A673 (cell line): Measurements from ENCODE around the gene IFNGR2. TPM values are rescaled to one million over a fixed set of nuclear protein-coding genes. Genes with fewer than 3 reads are reported as not detected.

Experiments
- BruUV-seq: library from RNA; stranded (reverse); fragments of 400-500 nt; replicated peaks from 2 replicates; lab custom pipeline; 2021; lab: Mats Ljungman, UMichigan
- CTCF ChIA-PET: fragments of 300-600 bp; sonication (Branson Sonifier 250); formaldehyde crosslinking; loops from one replicate; lab custom pipeline; 2022; ENCODE audit warnings: antibody characterized with exemption; lab: Charles Lee
- POLR2A ChIA-PET: fragments of 300-600 bp; sonication (Branson Sonifier 250); formaldehyde crosslinking; loops from one replicate; lab custom pipeline; 2022; ENCODE audit warnings: antibody characterized with exemption; ENCODE audit not compliant: low non-redundant PET; lab: Charles Lee
- DNase-seq: peaks from one replicate; pipeline ENCODE4 v3.0.0-alpha.2; 2015; ENCODE audit warnings: low spot score
- H3K27ac ChIP-seq: fragments of 200-600 bp; sonication (generic); 2 replicates; pipeline ENCODE4 v1.5.1; 2016; ENCODE audit warnings: mixed run types, low read depth, mild to moderate bottlenecking, mixed read lengths, antibody characterized with exemption, low read length; ENCODE audit not compliant: poor library complexity, severe bottlenecking
- H3K27me3 ChIP-seq: fragments of 200-600 bp; sonication (generic); replicated peaks from 2 replicates; pipeline ENCODE4 v1.6.1; 2017; ENCODE audit warnings: mixed run types, low read depth, mild to moderate bottlenecking, mixed read lengths, antibody characterized with exemption, low read length; ENCODE audit not compliant: insufficient read depth, poor library complexity
- H3K36me3 ChIP-seq: fragments of 200-600 bp; sonication (generic); 2 replicates; pipeline ENCODE4 v1.6.1; 2016; ENCODE audit warnings: mixed run types, mild to moderate bottlenecking, mixed read lengths, antibody characterized with exemption, low read length; ENCODE audit not compliant: insufficient read depth, poor library complexity, severe bottlenecking
- H3K4me1 ChIP-seq: fragments of 200-600 bp; sonication (generic); 2 replicates; pipeline ENCODE4 v1.6.1; 2017; ENCODE audit warnings: mixed run types, mild to moderate bottlenecking, mixed read lengths, antibody characterized with exemption, low read length; ENCODE audit not compliant: insufficient read depth, poor library complexity, severe bottlenecking
- H3K4me3 ChIP-seq: fragments of 200-600 bp; sonication (generic); 2 replicates; pipeline ENCODE4 v1.5.1; 2016; ENCODE audit warnings: low read depth, mixed run types, mild to moderate bottlenecking, mixed read lengths, low read length; ENCODE audit not compliant: poor library complexity, severe bottlenecking
- H3K9me3 ChIP-seq: fragments of 200-600 bp; sonication (generic); 2 replicates; pipeline ENCODE4 v1.6.1; 2016; ENCODE audit warnings: mixed run types, low read depth, mild to moderate bottlenecking, mixed read lengths, antibody characterized with exemption, low read length; ENCODE audit not compliant: poor library complexity, severe bottlenecking
- EZH2 ChIP-seq: fragments of 200-600 bp; sonication (generic); IDR thresholded peaks from 2 replicates; pipeline ENCODE4 v1.6.1; 2017; ENCODE audit warnings: borderline replicate concordance, low read depth, mild to moderate bottlenecking, mixed read lengths, antibody characterized with exemption, low read length; ENCODE audit not compliant: poor library complexity, severe bottlenecking
- intact Hi-C: fragments of 100-400 bp; cut with micrococcal nuclease; formaldehyde crosslinking; loops from one replicate; pipeline ENCODE4 v1.10.0; 2022; ENCODE audit not compliant: unreplicated experiment
- total RNA-seq: library from RNA; stranded (reverse); gene quantifications from 2 replicates; pipeline ENCODE4 v1.2.3, GENCODE V29; 2021
- TF ChIP-seq, protein P1 (sequence below): fragments of 300-800, 200-600 bp; sonication (generic); conservative IDR thresholded peaks from 2 replicates; pipeline ENCODE4 v1.5.1; 2017; ENCODE audit warnings: low read depth, mild to moderate bottlenecking, antibody characterized with exemption, low read length, moderate library complexity, mixed read lengths

IFNGR2 gene
- total RNA-seq, 1 experiment from 2014 or later = 48.9 TPM

DNA sequence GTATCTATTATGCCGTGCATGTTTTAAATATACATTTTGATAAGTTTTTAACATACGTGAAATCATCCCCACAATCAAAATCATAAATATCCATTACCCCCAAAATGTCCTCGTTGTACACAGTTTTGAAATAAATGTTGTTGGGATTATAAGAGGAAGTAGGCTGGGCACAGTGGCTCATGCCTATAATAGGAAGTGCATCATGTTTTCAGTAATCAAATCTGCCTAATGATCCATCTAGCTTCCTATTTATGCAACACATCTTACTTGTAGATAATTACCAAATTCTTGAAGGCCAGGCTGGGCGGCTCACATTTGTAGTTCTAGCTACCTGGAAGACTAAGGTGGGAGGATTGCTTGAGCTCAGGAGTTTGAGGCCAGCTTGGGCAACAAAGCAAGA, 15.0 kb upstream of the IFNGR2 start:
- no peak overlapping the region for H3K4me3 ChIP-seq
- no peaks in the 10 kb centered on the region for H3K36me3 ChIP-seq
- peaks cover 2% of the 10 kb centered on the region for H3K4me1 ChIP-seq
- BruUV-seq = no TSS peak
- H3K27ac ChIP-seq = no peak overlapping the region
- ChIA-PET CTCF (no interaction called here), POLR2A (no interaction called here)
- TF ChIP-seq, protein P1, sequence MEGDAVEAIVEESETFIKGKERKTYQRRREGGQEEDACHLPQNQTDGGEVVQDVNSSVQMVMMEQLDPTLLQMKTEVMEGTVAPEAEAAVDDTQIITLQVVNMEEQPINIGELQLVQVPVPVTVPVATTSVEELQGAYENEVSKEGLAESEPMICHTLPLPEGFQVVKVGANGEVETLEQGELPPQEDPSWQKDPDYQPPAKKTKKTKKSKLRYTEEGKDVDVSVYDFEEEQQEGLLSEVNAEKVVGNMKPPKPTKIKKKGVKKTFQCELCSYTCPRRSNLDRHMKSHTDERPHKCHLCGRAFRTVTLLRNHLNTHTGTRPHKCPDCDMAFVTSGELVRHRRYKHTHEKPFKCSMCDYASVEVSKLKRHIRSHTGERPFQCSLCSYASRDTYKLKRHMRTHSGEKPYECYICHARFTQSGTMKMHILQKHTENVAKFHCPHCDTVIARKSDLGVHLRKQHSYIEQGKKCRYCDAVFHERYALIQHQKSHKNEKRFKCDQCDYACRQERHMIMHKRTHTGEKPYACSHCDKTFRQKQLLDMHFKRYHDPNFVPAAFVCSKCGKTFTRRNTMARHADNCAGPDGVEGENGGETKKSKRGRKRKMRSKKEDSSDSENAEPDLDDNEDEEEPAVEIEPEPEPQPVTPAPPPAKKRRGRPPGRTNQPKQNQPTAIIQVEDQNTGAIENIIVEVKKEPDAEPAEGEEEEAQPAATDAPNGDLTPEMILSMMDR = no peak
- TF ChIP-seq EZH2 = no peak
- H3K9me3 ChIP-seq = no peaks in the 10 kb centered on the region
- DNase-seq = no peak
- H3K27me3 ChIP-seq = no peaks in the 10 kb centered on the region
- intact Hi-C loops = no loop called here

DNA sequence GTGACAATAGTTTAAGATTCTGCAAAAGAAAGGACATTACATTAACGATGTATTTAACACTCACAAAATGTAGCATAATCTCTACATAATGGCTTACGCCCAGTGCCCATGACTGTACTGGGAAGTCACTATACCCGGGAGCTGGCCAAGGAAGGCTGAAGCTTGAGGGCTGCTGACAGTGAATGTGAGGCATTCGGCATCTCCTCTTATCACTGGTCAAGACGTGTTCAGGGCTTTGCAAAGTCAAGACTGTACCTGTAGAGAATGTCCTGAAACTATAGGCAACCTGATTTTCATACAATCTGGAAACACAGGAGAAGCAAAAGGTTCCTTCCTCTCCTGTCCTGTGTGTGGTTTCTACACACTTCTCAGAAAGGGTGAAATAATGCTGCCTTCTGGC, 12.7 kb upstream of the IFNGR2 start:
- TF ChIP-seq, protein P1 = no peak
- no peak for TF ChIP-seq EZH2
- DNase-seq = no peak
- intact Hi-C loops = no loop called here
- H3K9me3 ChIP-seq = no peaks in the 10 kb centered on the region
- H3K4me3 ChIP-seq = no peak overlapping the region
- H3K36me3 ChIP-seq = no peaks in the 10 kb centered on the region
- no peak overlapping the region for H3K27ac ChIP-seq
- ChIA-PET POLR2A (no interaction called here), CTCF (no interaction called here)
- H3K27me3 ChIP-seq = no peaks in the 10 kb centered on the region
- H3K4me1 ChIP-seq = no peaks in the 10 kb centered on the region
- no TSS peak for BruUV-seq

DNA sequence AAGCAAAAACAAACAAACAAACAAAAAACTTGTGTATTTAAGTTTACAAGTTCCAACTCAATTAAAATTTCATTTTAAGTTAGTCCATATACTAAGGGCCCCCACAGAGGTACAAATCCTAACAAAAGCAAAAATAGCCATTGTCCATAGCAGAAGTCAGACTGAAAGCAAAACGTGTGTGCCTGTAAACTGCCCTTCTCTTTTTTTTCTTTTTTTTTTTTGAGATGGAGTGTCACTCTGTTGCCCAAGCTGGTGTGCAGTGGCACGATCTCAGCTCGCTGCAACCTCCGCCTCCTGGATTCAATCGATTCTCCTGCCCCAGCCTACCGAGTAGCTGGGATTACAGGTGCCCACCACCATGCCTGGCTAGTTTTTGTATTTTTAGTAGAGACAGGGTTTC, 11.6 kb upstream of the IFNGR2 start:
- Histone ChIP-seq H3K36me3 (no peaks in the 10 kb centered on the region), H3K27me3 (no peaks in the 10 kb centered on the region), H3K4me1 (no peaks in the 10 kb centered on the region), H3K4me3 (no peak overlapping the region), H3K9me3 (no peaks in the 10 kb centered on the region), H3K27ac (no peak overlapping the region)
- ChIA-PET CTCF (no interaction called here), POLR2A (no interaction called here)
- TF ChIP-seq EZH2 = no peak
- TF ChIP-seq, protein P1 = no peak
- DNase-seq = no peak
- intact Hi-C loops = no loop called here
- no TSS peak for BruUV-seq
